BJ (cell line): Measurements from ENCODE around the gene C3orf18. TPM values are rescaled to one million over a fixed set of nuclear protein-coding genes. Genes with fewer than 3 reads are reported as not detected.

Experiments used
- CTCF ChIA-PET: fragments of 350-600 bp; formaldehyde crosslinking; extraction: SDS; loops from one replicate; lab custom pipeline; 2021; ENCODE audit warnings: antibody characterized with exemption, inconsistent platforms; lab: Yijun Ruan, JAX
- POLR2A ChIA-PET: fragments of 300-600 bp; sonication (Branson Sonifier 250); formaldehyde crosslinking; extraction: SDS; loops from one replicate; lab custom pipeline; 2021; ENCODE audit warnings: antibody characterized with exemption; lab: Charles Lee
- DNase-seq: peaks from one replicate; pipeline ENCODE4 v3.0.0-alpha.2; 2011; ENCODE audit warnings: low read depth
- H3K27me3 ChIP-seq: 2 replicates; pipeline ENCODE4 v1.6.0; 2011; ENCODE audit warnings: low read length; ENCODE audit not compliant: control insufficient read depth, insufficient read depth
- H3K36me3 ChIP-seq: 2 replicates; pipeline ENCODE4 v1.5.1; 2011; ENCODE audit warnings: low read length; ENCODE audit not compliant: control insufficient read depth, insufficient read depth
- H3K4me3 ChIP-seq: 2 replicates; pipeline ENCODE4 v1.5.1; 2011; ENCODE audit warnings: low read depth, mild to moderate bottlenecking, control low read depth, low read length
- polyA plus RNA-seq: library from polyadenylated mRNA; depleted of rRNA; stranded (reverse); fragments of >200 nt; gene quantifications from 2 replicates; pipeline ENCODE4 v1.2.3, GENCODE V29; 2011
- TF ChIP-seq, protein P1 (sequence below): IDR thresholded peaks from 2 replicates; pipeline ENCODE4 v1.5.1; 2011; ENCODE audit warnings: low read depth, mild to moderate bottlenecking, control low read depth, inconsistent platforms, low read length, moderate library complexity; ENCODE audit not compliant: insufficient read depth

Gene C3orf18
- polyA plus RNA-seq, 1 experiment = 30.4 TPM

DNA sequence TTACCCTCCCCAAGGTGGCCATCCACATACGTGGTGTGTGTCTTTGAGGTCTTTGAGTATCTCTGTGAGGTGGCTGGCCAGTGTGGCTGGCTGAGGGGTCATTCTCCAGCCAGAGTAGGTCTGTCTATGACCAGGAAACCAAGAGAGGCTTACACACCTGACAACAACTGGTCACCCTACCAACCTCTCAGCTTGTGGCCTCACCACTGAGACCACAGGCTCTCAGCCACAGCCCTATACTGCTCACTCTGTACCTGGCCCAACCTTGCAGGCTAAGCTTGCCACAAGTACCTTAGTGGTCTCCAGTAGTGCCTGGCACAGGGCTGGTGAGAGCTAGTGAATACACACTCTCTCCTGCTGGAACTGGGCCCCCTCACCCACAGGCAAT lies 6.9 kb upstream of the C3orf18 start:
- POLR2A ChIA-PET = no interaction called here
- TF ChIP-seq, protein P1, sequence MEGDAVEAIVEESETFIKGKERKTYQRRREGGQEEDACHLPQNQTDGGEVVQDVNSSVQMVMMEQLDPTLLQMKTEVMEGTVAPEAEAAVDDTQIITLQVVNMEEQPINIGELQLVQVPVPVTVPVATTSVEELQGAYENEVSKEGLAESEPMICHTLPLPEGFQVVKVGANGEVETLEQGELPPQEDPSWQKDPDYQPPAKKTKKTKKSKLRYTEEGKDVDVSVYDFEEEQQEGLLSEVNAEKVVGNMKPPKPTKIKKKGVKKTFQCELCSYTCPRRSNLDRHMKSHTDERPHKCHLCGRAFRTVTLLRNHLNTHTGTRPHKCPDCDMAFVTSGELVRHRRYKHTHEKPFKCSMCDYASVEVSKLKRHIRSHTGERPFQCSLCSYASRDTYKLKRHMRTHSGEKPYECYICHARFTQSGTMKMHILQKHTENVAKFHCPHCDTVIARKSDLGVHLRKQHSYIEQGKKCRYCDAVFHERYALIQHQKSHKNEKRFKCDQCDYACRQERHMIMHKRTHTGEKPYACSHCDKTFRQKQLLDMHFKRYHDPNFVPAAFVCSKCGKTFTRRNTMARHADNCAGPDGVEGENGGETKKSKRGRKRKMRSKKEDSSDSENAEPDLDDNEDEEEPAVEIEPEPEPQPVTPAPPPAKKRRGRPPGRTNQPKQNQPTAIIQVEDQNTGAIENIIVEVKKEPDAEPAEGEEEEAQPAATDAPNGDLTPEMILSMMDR = no peak
- Histone ChIP-seq H3K36me3 (peaks cover 18% of the 10 kb centered on the region), H3K4me3 (no peak overlapping the region), H3K27me3 (no peaks in the 10 kb centered on the region)
- CTCF ChIA-PET = interaction anchor here (1.2 to 14.6 kb wide), 2 partner anchors 17 to 36 kb away, joined by 3 to 479 read pairs; partner anchors contain the start of genes CISH and MAPKAPK3
- no peak for DNase-seq

DNA sequence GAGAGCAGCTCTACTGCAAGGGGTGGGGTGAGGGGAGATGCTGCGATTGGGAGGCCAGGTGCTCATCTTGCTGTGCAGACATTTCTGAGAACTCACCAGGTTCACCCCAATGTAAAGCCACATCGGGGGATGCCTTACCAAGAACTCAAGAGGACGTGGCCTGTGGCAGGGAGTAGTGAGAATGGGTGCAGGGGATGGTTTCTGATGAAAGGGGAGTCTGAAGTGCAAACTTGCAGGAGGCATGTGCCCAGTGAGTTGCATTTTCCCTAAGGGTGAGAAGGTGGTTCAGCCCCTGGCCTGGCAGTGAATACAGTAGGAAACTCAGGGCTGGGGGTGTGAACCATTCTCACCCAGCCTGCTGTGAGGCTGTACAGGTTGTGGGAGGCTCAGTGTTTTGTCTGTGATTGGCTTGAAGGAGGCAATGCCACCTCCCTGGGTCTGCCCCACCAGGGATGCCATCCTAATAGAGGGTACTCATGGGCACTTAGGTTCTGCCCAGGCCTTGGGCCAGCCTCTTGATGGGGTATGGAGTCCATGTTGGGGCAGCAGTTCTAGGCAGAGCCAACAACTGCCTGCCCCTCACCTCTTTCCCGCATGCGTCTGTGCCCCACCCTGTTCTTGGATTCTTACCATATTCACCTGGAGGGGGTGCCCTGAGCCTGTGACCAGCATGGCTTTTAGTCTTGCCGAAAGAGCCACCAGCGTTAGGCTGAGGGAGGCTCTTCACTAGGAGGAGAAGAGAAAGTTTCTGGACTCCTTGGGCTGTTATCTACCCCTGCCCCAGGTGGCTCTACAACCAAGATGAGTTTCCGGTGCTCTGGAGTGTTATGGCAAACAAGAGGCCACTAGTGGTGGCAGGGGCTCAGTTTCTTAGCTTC lies 6.3 kb upstream of the C3orf18 start:
- CTCF ChIA-PET = interaction anchor here (1.2 to 14.6 kb wide), 5 partner anchors 13 to 76 kb away, joined by 3 to 479 read pairs (median 6); partner anchors contain the start of genes CISH and MAPKAPK3
- TF ChIP-seq, protein P1 = no peak
- POLR2A ChIA-PET = no interaction called here
- no peak for DNase-seq
- Histone ChIP-seq H3K27me3 (no peaks in the 10 kb centered on the region), H3K36me3 (peaks cover 18% of the 10 kb centered on the region), H3K4me3 (no peak overlapping the region)

DNA sequence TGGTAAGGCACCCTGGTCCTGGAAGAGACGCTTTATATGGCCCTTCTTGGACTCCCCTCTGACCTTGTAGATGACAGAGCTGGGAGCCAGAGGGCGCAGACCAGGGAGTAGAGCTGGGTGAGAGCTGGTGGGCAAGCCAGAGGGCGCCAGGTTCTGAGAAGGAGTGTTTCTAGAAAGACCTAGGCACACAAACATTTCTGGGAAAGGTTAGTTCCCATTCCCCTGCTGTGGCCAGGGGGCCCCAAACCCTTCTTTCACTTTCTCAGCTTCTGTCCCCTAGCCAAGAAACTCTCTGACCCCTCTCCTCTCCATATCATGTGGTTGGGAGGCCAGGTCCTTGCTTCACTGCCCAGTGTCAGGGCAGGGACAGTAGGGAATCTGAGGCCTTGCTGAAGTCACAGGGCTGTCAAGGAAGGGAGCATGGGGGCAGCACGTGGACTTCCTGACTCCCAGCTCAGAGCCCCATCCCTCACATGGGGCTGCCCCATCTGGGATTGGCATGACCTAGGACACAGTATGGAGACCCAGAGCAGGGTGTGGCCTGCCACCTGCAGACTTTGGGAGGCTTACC lies 5.3 kb upstream of the C3orf18 start:
- POLR2A ChIA-PET = no interaction called here
- TF ChIP-seq, protein P1 = no peak
- no peak overlapping the region for H3K4me3 ChIP-seq
- peaks cover 16% of the 10 kb centered on the region for H3K36me3 ChIP-seq
- CTCF ChIA-PET = interaction anchor here (0.6 to 14.6 kb wide), 16 partner anchors 8 to 1091 kb away, joined by 3 to 479 read pairs (median 5); partner anchors contain the start of genes CISH and MAPKAPK3
- DNase-seq = no peak
- H3K27me3 ChIP-seq = no peaks in the 10 kb centered on the region

DNA sequence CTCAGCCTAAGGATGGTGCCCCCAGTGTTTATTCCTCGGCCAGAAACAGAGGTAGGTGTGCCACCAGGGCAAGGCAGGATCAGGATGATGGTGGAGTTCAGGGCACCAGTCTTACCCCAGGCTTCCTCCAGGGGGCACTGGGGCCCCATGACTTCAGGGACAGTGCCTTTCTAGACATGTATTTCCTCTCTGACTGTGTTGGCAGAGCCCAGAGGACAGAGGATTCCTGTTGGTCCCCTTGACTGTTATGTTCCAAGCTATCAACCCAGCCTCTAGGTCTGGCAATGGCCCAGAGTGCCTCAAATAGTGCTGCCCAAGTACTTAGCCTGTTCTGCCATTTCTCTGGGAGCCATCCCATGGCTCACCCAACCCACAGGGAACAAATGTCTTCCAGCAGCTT lies 4.6 kb upstream of the C3orf18 start:
- ChIA-PET CTCF (interaction anchor here (0.6 to 14.6 kb wide), 16 partner anchors 9 to 1091 kb away, joined by 3 to 479 read pairs (median 5); partner anchors contain the start of genes CISH and MAPKAPK3), POLR2A (no interaction called here)
- TF ChIP-seq, protein P1 = peak; percentile 93
- DNase-seq = no peak
- Histone ChIP-seq H3K36me3 (peaks cover 12% of the 10 kb centered on the region), H3K4me3 (no peak overlapping the region), H3K27me3 (no peaks in the 10 kb centered on the region)

DNA sequence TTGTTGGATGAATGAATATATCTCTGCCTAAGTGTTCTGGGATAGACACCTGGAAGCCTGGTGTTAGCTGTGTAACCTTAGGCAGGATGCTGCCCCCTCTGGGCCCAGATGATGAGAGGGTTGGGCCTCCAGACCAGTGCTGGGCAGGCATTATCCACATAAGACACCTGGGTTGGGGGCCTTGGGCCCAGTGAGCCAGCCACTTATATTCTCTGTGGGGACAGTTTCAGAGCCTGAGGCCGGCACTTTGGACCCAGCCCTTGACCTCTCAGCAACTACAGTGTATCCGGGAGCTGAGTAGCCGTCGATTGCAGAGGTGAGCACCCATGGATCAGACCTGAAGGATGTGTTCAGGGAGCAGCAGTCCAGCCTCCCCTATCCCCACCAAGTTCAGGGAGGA lies 3.9 kb upstream of the C3orf18 start:
- no peaks in the 10 kb centered on the region for H3K27me3 ChIP-seq
- CTCF ChIA-PET = interaction anchor here (0.7 to 14.6 kb wide), 10 partner anchors 9 to 813 kb away, joined by 3 to 479 read pairs (median 6); partner anchors contain the start of genes CISH, MANF and MAPKAPK3
- peaks cover 11% of the 10 kb centered on the region for H3K36me3 ChIP-seq
- POLR2A ChIA-PET = no interaction called here
- no peak overlapping the region for H3K4me3 ChIP-seq
- no peak for DNase-seq
- TF ChIP-seq, protein P1 = no peak
